IMR-90 (cell line): ENCODE data around the gene ROBO2. TPM values are rescaled to one million over a fixed set of nuclear protein-coding genes. Genes with fewer than 3 reads are reported as not detected.
A peak's percentile ranks its signal among the peaks of the same experiment; 100 is the strongest.

Experiments
- ATAC-seq: fragments of 200-7000 bp; cut with Tn5 transposase; 2 replicates; pipeline ENCODE4 v1.9.1; 2020; ENCODE audit warnings: low read depth, mild to moderate bottlenecking, moderate library complexity
- BruUV-seq: library from RNA; stranded (reverse); fragments of 400-500 nt; replicated peaks from 2 replicates; lab custom pipeline; 2021; lab: Mats Ljungman, UMichigan
- CTCF ChIA-PET: fragments of 300-600 bp; formaldehyde crosslinking; extraction: SDS; loops from one replicate; lab custom pipeline; 2021; ENCODE audit warnings: antibody characterized with exemption; lab: Yijun Ruan, JAX
- POLR2A ChIA-PET: fragments of 300-600 bp; sonication (Branson Sonifier 250); formaldehyde crosslinking; loops from one replicate; lab custom pipeline; 2022; ENCODE audit warnings: antibody characterized with exemption; ENCODE audit not compliant: unreplicated experiment; lab: Charles Lee
- DNase-seq: peaks from one replicate; pipeline ENCODE4 v3.0.0; 2013
- H2AFZ ChIP-seq: replicated peaks from 2 replicates; pipeline ENCODE3; 2013; ENCODE audit warnings: low read length, mild to moderate bottlenecking; ENCODE audit not compliant: poor library complexity
- H2AK5ac ChIP-seq: 2 replicates; pipeline ENCODE4 v1.6.1; 2013; ENCODE audit warnings: low read depth, low read length, inconsistent platforms
- H2AK9ac ChIP-seq: replicated peaks from 2 replicates; pipeline ENCODE3; 2013; ENCODE audit warnings: mild to moderate bottlenecking, low read depth, low read length, moderate library complexity; ENCODE audit not compliant: poor library complexity
- H2BK120ac ChIP-seq: 2 replicates; pipeline ENCODE4 v1.6.1; 2013; ENCODE audit warnings: low read depth, low read length, inconsistent platforms
- H2BK15ac ChIP-seq: 3 replicates; pipeline ENCODE4 v1.6.1; 2013; ENCODE audit warnings: low read depth, low read length, inconsistent platforms
- H2BK20ac ChIP-seq: 2 replicates; pipeline ENCODE4 v1.6.1; 2013; ENCODE audit warnings: low read depth, mild to moderate bottlenecking, inconsistent platforms, low read length, moderate library complexity
- H2BK5ac ChIP-seq: 2 replicates; pipeline ENCODE4 v1.6.1; 2013; ENCODE audit warnings: mild to moderate bottlenecking, low read depth, low read length, inconsistent platforms; ENCODE audit not compliant: poor library complexity, severe bottlenecking
- H3K14ac ChIP-seq: replicated peaks from 2 replicates; pipeline ENCODE4 v1.6.1; 2013; ENCODE audit warnings: low read depth, low read length, inconsistent platforms
- H3K18ac ChIP-seq: 2 replicates; pipeline ENCODE4 v1.6.1; 2013; ENCODE audit warnings: low read depth, low read length, control low read depth
- H3K23ac ChIP-seq: 2 replicates; pipeline ENCODE4 v1.6.1; 2013; ENCODE audit warnings: low read depth, low read length, inconsistent platforms
- H3K27ac ChIP-seq: 2 replicates; pipeline ENCODE4 v1.5.1; 2013; ENCODE audit warnings: mild to moderate bottlenecking, control low read depth, low read length; ENCODE audit not compliant: insufficient read depth
- H3K27me3 ChIP-seq: 2 replicates; pipeline ENCODE4 v1.6.1; 2013; ENCODE audit warnings: low read length; ENCODE audit not compliant: control insufficient read depth, insufficient read depth
- H3K36me3 ChIP-seq: 2 replicates; pipeline ENCODE4 v1.6.1; 2013; ENCODE audit warnings: low read length, mixed read lengths; ENCODE audit not compliant: control insufficient read depth, insufficient read depth
- H3K4ac ChIP-seq: 2 replicates; pipeline ENCODE4 v1.6.1; 2013; ENCODE audit warnings: low read depth, low read length, inconsistent platforms
- H3K4me1 ChIP-seq: 2 replicates; pipeline ENCODE4 v1.6.1; 2013; ENCODE audit warnings: low read length, mixed read lengths; ENCODE audit not compliant: control insufficient read depth, insufficient read depth
- H3K4me2 ChIP-seq: 2 replicates; pipeline ENCODE4 v1.6.1; 2013; ENCODE audit warnings: low read depth, mild to moderate bottlenecking, control low read depth, low read length, moderate library complexity
- H3K4me3 ChIP-seq: 2 replicates; pipeline ENCODE4 v1.5.1; 2013; ENCODE audit warnings: low read depth, mild to moderate bottlenecking, control low read depth, low read length, moderate library complexity; ENCODE audit not compliant: insufficient read depth
- H3K56ac ChIP-seq: 2 replicates; pipeline ENCODE4 v1.6.1; 2013; ENCODE audit warnings: low read length, inconsistent platforms; ENCODE audit not compliant: insufficient read depth; ENCODE audit errors: extremely low read depth
- H3K79me1 ChIP-seq, 2 experiments: 2 replicates each; pipeline ENCODE4 v1.6.1; 2013; ENCODE audit warnings: low read length in 2 of 2, inconsistent platforms in 1 of 2, low read depth in 1 of 2
- H3K9ac ChIP-seq: 2 replicates; pipeline ENCODE4 v1.6.1; 2013; ENCODE audit warnings: low read depth, low read length, control low read depth
- H3K9me1 ChIP-seq: 2 replicates; pipeline ENCODE4 v1.6.1; 2013; ENCODE audit warnings: low read length, inconsistent platforms; ENCODE audit not compliant: insufficient read depth
- H3K9me3 ChIP-seq: 2 replicates; pipeline ENCODE4 v1.6.1; 2013; ENCODE audit warnings: low read length; ENCODE audit not compliant: control insufficient read depth, insufficient read depth
- H4K20me1 ChIP-seq: 2 replicates; pipeline ENCODE4 v1.6.1; 2013; ENCODE audit warnings: low read length, inconsistent platforms; ENCODE audit not compliant: insufficient read depth
- H4K5ac ChIP-seq: 2 replicates; pipeline ENCODE4 v1.6.1; 2013; ENCODE audit warnings: mild to moderate bottlenecking, low read depth, low read length, control low read depth
- H4K8ac ChIP-seq, 2 experiments: 2 replicates each; pipeline ENCODE4 v1.6.1; 2013; ENCODE audit warnings: low read depth in 2 of 2, low read length in 2 of 2, control low read depth in 1 of 2, inconsistent platforms in 1 of 2
- H4K91ac ChIP-seq: 2 replicates; pipeline ENCODE4 v1.6.1; 2013; ENCODE audit warnings: low read depth, low read length, inconsistent platforms; ENCODE audit not compliant: insufficient read depth
- BHLHE40 ChIP-seq: fragments of 150-350 bp; IDR thresholded peaks from 2 replicates; pipeline ENCODE4 v1.6.1; 2016; ENCODE audit warnings: mild to moderate bottlenecking, low read depth, low read length
- CEBPB ChIP-seq: IDR thresholded peaks from 2 replicates; pipeline ENCODE4 v1.6.1; 2012; ENCODE audit warnings: low read depth, low read length, improper control_type of control experiment
- CHD1 ChIP-seq: IDR thresholded peaks from 2 replicates; pipeline ENCODE4 v1.6.1; 2012; ENCODE audit warnings: low read depth, low read length, improper control_type of control experiment
- CTCF ChIP-seq: conservative IDR thresholded peaks from 2 replicates; pipeline ENCODE4 v1.5.1; 2012; ENCODE audit warnings: mild to moderate bottlenecking, low read depth, low read length, improper control_type of control experiment
- ELK1 ChIP-seq: fragments of 150-350 bp; IDR thresholded peaks from 2 replicates; pipeline ENCODE4 v1.6.1; 2016; ENCODE audit warnings: low read depth, mild to moderate bottlenecking, low read length, moderate library complexity, borderline replicate concordance
- FOS ChIP-seq: fragments of 150-350 bp; IDR thresholded peaks from 2 replicates; pipeline ENCODE4 v1.6.1; 2016; ENCODE audit warnings: low read depth, low read length
- MAFK ChIP-seq: IDR thresholded peaks from 2 replicates; pipeline ENCODE4 v1.6.1; 2012; ENCODE audit warnings: low read depth, low read length, improper control_type of control experiment
- MAZ ChIP-seq: IDR thresholded peaks from 2 replicates; pipeline ENCODE4 v1.6.1; 2012; ENCODE audit warnings: low read depth, mild to moderate bottlenecking, low read length, improper control_type of control experiment, moderate library complexity, borderline replicate concordance
- MXI1 ChIP-seq: IDR thresholded peaks from 2 replicates; pipeline ENCODE4 v1.6.1; 2012; ENCODE audit warnings: low read depth, mild to moderate bottlenecking, low read length, moderate library complexity, borderline replicate concordance
- NFE2L2 ChIP-seq: fragments of 150-350 bp; IDR thresholded peaks from 2 replicates; pipeline ENCODE4 v1.6.1; 2016; ENCODE audit warnings: low read depth, mild to moderate bottlenecking, low read length
- POLR2A ChIP-seq: IDR thresholded peaks from 2 replicates; pipeline ENCODE4 v1.6.1; 2012; ENCODE audit warnings: mild to moderate bottlenecking, low read depth, low read length
- RAD21 ChIP-seq: IDR thresholded peaks from 2 replicates; pipeline ENCODE4 v1.6.1; 2012; ENCODE audit warnings: low read length, improper control_type of control experiment
- RCOR1 ChIP-seq: IDR thresholded peaks from 2 replicates; pipeline ENCODE4 v1.6.1; 2012; ENCODE audit warnings: mild to moderate bottlenecking, low read length, improper control_type of control experiment; ENCODE audit not compliant: insufficient replicate concordance
- RFX5 ChIP-seq: IDR thresholded peaks from 2 replicates; pipeline ENCODE4 v1.8.0; 2012; ENCODE audit warnings: low read depth, mild to moderate bottlenecking, low read length, moderate library complexity
- SMC3 ChIP-seq: fragments of 150-350 bp; IDR thresholded peaks from 2 replicates; pipeline ENCODE4 v1.6.1; 2016; ENCODE audit warnings: low read depth, mild to moderate bottlenecking, antibody characterized with exemption, low read length, moderate library complexity
- USF2 ChIP-seq: fragments of 150-350 bp; IDR thresholded peaks from 2 replicates; pipeline ENCODE4 v1.6.1; 2017; ENCODE audit warnings: mild to moderate bottlenecking, antibody characterized with exemption, low read length, low read depth
- WGBS, 2 experiments: methylation state at CpG; one replicate each; pipeline versions ENCODE4 v1.1.5 to v1.1.7; 2013; ENCODE audit warnings: missing lambda C conversion rate in 2 of 2; ENCODE audit not compliant: insufficient read length in 1 of 2; ENCODE audit errors: extremely low coverage in 2 of 2; 5-methylcytosine and 5-hydroxymethylcytosine counted together
- dilution Hi-C: fragments of 300-500 bp; cut with HindIII; formaldehyde crosslinking; loops from one replicate; pipeline ENCODE4 v1.14.3; 2018; ENCODE audit warnings: low sequenced_read_pairs; ENCODE audit not compliant: unreplicated experiment
- in situ Hi-C: fragments of 300-500 bp; cut with MboI; formaldehyde crosslinking; loops from 3 replicates; pipeline ENCODE4 v1.14.3; 2019; ENCODE audit warnings: low sequenced_read_pairs, inconsistent platforms, mixed read lengths
- intact Hi-C: fragments of 100-400 bp; cut with micrococcal nuclease; formaldehyde crosslinking; loops from 2 replicates; pipeline ENCODE4 v1.10.0; 2022
- polyA plus RNA-seq, 3 experiments: library from polyadenylated mRNA; depleted of rRNA; stranded (reverse); fragments of >200 nt; gene quantifications; 2 replicates each; pipeline ENCODE4 v1.2.3, GENCODE V29; 2012; ENCODE audit warnings: low replicate concordance in 1 of 3
- total RNA-seq: library from RNA; depleted of rRNA; stranded (reverse); fragments of >200 nt; gene quantifications from 2 replicates; pipeline ENCODE4 v1.2.3, GENCODE V29; 2012

ROBO2 gene
- total and polyA plus RNA-seq, 2 of the 4 experiments (the other 2 are of a cell fraction): 9.3 to 14.5 TPM

DNA sequence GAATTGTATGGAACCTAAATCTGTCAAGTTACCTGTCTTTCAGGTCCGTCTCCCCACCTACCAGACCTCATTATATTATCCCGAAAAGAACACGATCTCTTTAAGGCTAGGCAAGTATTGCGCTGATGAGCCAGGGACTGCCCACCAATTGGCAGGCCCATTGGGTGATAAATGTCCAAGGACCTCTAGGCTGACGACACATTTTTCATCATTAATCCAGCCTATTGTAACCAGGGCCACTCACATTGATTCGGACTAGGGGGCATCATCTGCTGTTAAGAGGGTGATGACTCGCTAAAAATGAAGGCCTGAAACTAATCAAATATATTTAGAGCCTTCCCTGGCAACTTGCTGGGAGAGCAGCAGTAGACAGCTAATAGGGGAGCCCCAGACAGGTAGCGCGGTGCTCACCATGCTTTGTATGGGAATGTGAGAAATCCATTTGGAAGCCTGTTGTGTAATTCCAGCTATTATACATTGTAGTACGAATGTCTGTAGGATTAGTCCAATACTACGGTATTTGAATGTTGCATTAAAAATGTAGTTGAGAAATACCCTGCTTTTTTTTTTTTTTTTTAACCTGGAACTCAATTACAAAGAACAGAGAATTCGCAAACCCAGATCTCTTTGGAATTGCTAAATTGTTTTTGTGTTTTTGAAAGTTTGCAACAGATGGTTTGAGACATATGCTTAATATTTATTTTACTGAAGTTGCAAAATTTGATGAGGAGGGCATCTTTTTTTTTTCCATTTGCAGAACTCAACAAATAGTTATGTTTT is 156.1 kb downstream of the ROBO2 start:
- Histone ChIP-seq H3K9me3 (no peaks in the 10 kb centered on the region), H3K4ac (no peak overlapping the region), H2AK9ac (no peak overlapping the region), H3K18ac (no peak overlapping the region), H2BK20ac (no peak overlapping the region), H2AFZ (no peak overlapping the region), H3K9ac (no peak overlapping the region), H3K9me1 (no peaks in the 10 kb centered on the region), H3K4me3 (no peak overlapping the region), H2BK120ac (no peak overlapping the region), H3K56ac (no peak overlapping the region), H2BK15ac (no peak overlapping the region), H4K20me1 (no peaks in the 10 kb centered on the region), H3K23ac (no peak overlapping the region), H2AK5ac (no peak overlapping the region), H4K91ac (no peak overlapping the region), H3K4me1 (no peaks in the 10 kb centered on the region), H4K8ac (no peak overlapping the region), H4K5ac (no peak overlapping the region), H3K36me3 (no peaks in the 10 kb centered on the region), H3K14ac (no peak overlapping the region), H3K27ac (no peak overlapping the region), H3K27me3 (no peaks in the 10 kb centered on the region), H3K79me1 (no peaks in the 10 kb centered on the region), H2BK5ac (no peak overlapping the region), H3K4me2 (no peak overlapping the region)
- DNase-seq (peak; percentile 1), ATAC-seq (no peak)
- no peak for TF ChIP-seq USF2
- no peak for TF ChIP-seq MAFK
- no peak for TF ChIP-seq BHLHE40
- TF ChIP-seq FOS: no peak
- TF ChIP-seq RFX5: no peak
- TF ChIP-seq RCOR1: no peak
- no peak for TF ChIP-seq SMC3
- TF ChIP-seq MAZ: no peak
- no peak for TF ChIP-seq ELK1
- TF ChIP-seq NFE2L2: no peak
- no peak for TF ChIP-seq CTCF
- TF ChIP-seq CHD1: no peak
- TF ChIP-seq CEBPB: no peak
- TF ChIP-seq MXI1: no peak
- no peak for TF ChIP-seq RAD21
- TF ChIP-seq POLR2A: no peak
- dilution Hi-C loops: no loop called here
- WGBS, 2 experiments: no CpG with 5 or more reads among the region's 12 CpGs
- intact Hi-C loops: no loop called here
- CTCF ChIA-PET: no interaction called here
- no TSS peak for BruUV-seq
- in situ Hi-C loops: no loop called here
- POLR2A ChIA-PET: no interaction called here
